ENCODE data around the gene DBH.
A peak's percentile ranks its signal among the peaks of the same experiment; 100 is the strongest.

Gene DBH

GRCh38 chr9:133684121-133684935, 48.2 kb downstream of the DBH start:
- DNase-seq, result no peak

GRCh38 chr9:133684936-133685361, 48.8 kb downstream of the DBH start:
- DNase-seq, result no peak

GRCh38 chr9:133685653-133686609, 49.8 kb downstream of the DBH start:
- no peak for DNase-seq

GRCh38 chr9:133686642-133687575, 50.7 kb downstream of the DBH start:
- no peak for DNase-seq

- DNase-seq, result no peak
Measured at GRCh38 chr9:133687856-133688761, 51.9 kb downstream of the DBH start.

- no peak for DNase-seq
Measured at GRCh38 chr9:133689151-133689763, 53.1 kb downstream of the DBH start.

- no peak for DNase-seq
Measured at GRCh38 chr9:133690081-133690561, 54.0 kb downstream of the DBH start.

GRCh38 chr9:133691191-133691590, 55.0 kb downstream of the DBH start:
- no peak for DNase-seq

GRCh38 chr9:133691626-133692363, 55.6 kb downstream of the DBH start:
- peak; percentile 18 for DNase-seq

GRCh38 chr9:133692364-133692985, 56.3 kb downstream of the DBH start:
- no peak for DNase-seq

- DNase-seq, result no peak
Measured at GRCh38 chr9:133693116-133693515, 57.0 kb downstream of the DBH start.

GRCh38 chr9:133693703-133694529, 57.8 kb downstream of the DBH start:
- no peak for DNase-seq

GRCh38 chr9:133694686-133695085, 58.5 kb downstream of the DBH start:
- no peak for DNase-seq

GRCh38 chr9:133696071-133696472, 59.9 kb downstream of the DBH start:
- DNase-seq, result no peak

GRCh38 chr9:133699546-133699945, 63.4 kb downstream of the DBH start:
- DNase-seq, result no peak

GRCh38 chr9:133700819-133701320, 64.7 kb downstream of the DBH start:
- DNase-seq, result no peak

GRCh38 chr9:133701321-133701980, 65.3 kb downstream of the DBH start:
- DNase-seq, result no peak

All from fibroblast of skin of abdomen (primary cell).